NB4 (cell line): ENCODE results near the gene OSR1.

ENCODE experiments used
- DNase-seq: peaks from one replicate; pipeline ENCODE4 v3.0.0; 2010; ENCODE audit warnings: low read depth
- H3K4me3 ChIP-seq: one replicate; pipeline ENCODE4 v1.5.1; 2011; ENCODE audit warnings: mild to moderate bottlenecking, low read depth, low read length, moderate library complexity
- MYC ChIP-seq: IDR thresholded peaks from 2 replicates; pipeline ENCODE4 v1.6.1; 2011; ENCODE audit warnings: low read depth, low read length
- POLR2A ChIP-seq: IDR thresholded peaks from 2 replicates; pipeline ENCODE4 v1.6.1; 2011; ENCODE audit warnings: mild to moderate bottlenecking; ENCODE audit not compliant: insufficient read length; ENCODE audit errors: extremely low read depth
- TF ChIP-seq, protein P1 (sequence below): IDR thresholded peaks from 2 replicates; pipeline ENCODE4 v1.6.1; 2011; ENCODE audit warnings: low read depth, low read length
- TF ChIP-seq, protein P2 (sequence below): IDR thresholded peaks from one replicate; pipeline ENCODE4 v1.5.1; 2012; ENCODE audit warnings: low read depth, low read length

OSR1 gene

DNA sequence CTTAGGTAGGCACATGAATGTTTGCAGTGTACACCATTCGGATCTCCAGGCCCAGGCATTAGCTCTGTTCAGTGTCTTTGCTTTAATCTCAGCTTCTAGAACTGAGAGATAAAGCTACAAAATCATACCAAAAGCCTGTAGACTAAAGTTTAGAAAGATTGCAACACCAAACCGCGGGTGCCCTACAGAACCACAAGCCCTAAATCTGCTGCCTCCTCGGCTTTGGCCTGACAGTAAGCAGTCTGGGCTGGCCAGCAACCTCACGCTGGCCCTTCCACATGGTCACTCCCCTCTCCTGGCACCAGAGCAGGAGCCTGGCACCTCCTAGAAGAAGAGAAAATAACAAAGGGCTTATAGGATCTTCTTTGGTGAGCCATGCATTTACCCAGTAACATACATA lies 8.9 kb upstream of the OSR1 start:
- H3K4me3 ChIP-seq = no peak overlapping the region
- TF ChIP-seq, protein P1, sequence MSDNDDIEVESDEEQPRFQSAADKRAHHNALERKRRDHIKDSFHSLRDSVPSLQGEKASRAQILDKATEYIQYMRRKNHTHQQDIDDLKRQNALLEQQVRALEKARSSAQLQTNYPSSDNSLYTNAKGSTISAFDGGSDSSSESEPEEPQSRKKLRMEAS = no peak
- TF ChIP-seq, protein P2, sequence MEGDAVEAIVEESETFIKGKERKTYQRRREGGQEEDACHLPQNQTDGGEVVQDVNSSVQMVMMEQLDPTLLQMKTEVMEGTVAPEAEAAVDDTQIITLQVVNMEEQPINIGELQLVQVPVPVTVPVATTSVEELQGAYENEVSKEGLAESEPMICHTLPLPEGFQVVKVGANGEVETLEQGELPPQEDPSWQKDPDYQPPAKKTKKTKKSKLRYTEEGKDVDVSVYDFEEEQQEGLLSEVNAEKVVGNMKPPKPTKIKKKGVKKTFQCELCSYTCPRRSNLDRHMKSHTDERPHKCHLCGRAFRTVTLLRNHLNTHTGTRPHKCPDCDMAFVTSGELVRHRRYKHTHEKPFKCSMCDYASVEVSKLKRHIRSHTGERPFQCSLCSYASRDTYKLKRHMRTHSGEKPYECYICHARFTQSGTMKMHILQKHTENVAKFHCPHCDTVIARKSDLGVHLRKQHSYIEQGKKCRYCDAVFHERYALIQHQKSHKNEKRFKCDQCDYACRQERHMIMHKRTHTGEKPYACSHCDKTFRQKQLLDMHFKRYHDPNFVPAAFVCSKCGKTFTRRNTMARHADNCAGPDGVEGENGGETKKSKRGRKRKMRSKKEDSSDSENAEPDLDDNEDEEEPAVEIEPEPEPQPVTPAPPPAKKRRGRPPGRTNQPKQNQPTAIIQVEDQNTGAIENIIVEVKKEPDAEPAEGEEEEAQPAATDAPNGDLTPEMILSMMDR = no peak
- TF ChIP-seq POLR2A (no peak), MYC (no peak)
- peak; percentile 35 for DNase-seq

DNA sequence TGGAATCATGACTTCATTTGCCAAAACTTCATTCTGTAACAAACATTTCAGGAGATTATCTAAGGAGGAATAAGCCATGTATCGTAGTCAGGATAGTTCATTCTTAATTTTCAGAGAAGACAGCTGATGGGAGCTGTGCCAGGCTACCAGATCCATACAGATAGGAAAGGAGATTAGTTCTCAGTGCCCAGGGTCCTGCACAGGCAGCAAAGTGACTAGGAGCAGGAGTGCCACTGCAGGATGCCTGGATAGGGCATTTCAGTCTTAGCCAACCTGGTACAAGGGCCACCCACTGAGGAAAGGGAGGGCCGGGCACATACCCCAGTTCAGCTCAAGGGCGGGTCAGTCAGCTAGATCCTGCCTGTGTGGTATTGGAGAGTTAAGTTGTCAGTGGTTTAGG lies 6.7 kb upstream of the OSR1 start:
- no peak overlapping the region for H3K4me3 ChIP-seq
- TF ChIP-seq, protein P1 = no peak
- no peak for TF ChIP-seq POLR2A
- no peak for TF ChIP-seq MYC
- TF ChIP-seq, protein P2 = no peak
- no peak for DNase-seq

DNA sequence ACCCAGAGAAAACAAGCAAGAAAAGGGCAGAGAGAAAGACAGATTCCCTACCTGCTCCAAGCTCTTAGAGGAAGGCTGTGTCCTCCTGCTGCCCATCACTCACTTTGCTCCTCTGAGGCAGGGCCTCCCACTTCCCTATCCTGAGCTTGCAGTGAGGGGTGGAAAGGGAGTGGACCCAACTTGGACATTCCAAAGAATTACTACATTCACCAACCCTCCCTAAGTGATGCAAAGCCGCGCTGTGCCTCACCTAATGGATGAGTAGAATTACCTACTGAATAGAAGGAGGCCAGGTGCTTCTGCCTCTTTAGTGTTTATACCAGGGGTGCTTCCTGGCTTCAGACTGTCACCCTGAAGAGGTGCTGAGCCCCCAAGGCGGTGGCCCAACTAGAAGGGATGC lies 5.6 kb upstream of the OSR1 start:
- no peak overlapping the region for H3K4me3 ChIP-seq
- no peak for DNase-seq
- TF ChIP-seq, protein P1 = no peak
- TF ChIP-seq MYC (no peak), POLR2A (no peak)
- TF ChIP-seq, protein P2 = no peak

DNA sequence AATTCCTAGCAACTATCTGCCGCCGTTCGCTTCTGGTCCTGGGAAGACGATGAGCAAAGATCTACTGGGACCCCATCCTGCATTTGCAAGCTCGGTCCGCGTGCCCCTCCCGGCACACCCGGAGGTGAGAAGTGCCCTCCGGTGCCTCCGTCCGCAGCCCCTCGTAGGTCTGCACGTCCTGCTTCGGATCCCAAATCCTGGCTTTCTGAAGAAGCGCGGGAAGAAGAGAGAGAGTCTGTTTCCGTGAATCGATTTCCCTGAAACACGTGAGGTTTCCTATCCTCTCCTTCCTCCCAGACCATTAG lies 5.0 kb upstream of the OSR1 start:
- DNase-seq = no peak
- no peak overlapping the region for H3K4me3 ChIP-seq
- TF ChIP-seq MYC (no peak), POLR2A (no peak)
- TF ChIP-seq, protein P1 = no peak
- TF ChIP-seq, protein P2 = no peak

DNA sequence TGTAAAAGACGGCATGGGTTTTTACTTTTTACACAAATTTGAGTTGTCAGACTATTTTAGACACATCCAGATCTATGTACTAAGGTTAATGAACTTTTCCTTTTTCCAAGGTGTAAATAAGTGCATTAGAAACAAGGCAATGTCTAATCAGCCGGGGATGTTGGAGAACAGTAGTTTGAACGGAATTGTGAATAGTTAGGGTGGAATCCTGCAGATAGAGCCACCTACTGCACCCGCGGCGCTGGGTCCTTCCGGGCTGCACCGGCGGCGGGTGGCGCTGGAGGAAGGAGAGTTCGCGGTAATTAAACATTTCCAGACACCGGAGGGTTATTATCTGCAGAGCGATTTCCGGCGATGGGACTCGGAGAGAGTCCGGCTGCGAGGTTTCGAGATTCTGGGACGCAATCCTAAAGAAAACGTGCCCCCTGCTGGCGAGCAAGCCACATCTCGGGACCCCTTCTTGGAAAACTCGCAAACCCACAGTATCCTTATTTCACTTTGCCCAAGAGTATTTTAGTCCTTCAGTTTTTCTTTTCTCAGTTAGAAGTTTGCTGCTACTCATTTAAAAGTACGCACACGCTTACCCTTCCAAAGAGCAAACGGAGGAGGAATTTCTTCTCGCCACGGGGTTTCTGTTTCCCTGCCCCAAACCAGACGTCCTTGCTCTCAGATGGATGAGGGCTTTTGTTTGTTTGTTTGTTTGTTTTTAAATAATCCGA lies 4.5 kb upstream of the OSR1 start:
- DNase-seq = peak; percentile 76

More for the DNA sequence above, 4.5 kb upstream of the OSR1 start:
- TF ChIP-seq POLR2A = no peak
- TF ChIP-seq, protein P2 = peak; percentile 78
- TF ChIP-seq MYC = no peak
- H3K4me3 ChIP-seq = peak overlapping the region; percentile 64
